Left forelimb (tissue), 1 donor: Measurements from ENCODE around the gene CDH8.
"Not testable (repeated sequence)": the region's sequence is repeated elsewhere in the genome, so short reads cannot be mapped to it uniquely, and the experiment has no call there.

Experiments
- DNase-seq: peaks from one replicate; pipeline ENCODE4 v3.0.0-alpha.2; 2018; ENCODE audit warnings: low spot score

CDH8 gene

GRCh38 chr16:61780161-61780560, 256.1 kb downstream of the CDH8 start:
- DNase-seq = no peak

- DNase-seq = no peak
Observed at GRCh38 chr16:61770301-61770700, 265.9 kb downstream of the CDH8 start.

- DNase-seq = no peak
Observed at GRCh38 chr16:61763991-61764390, 272.2 kb downstream of the CDH8 start.

- DNase-seq = no peak
Observed at GRCh38 chr16:61763013-61763412, 273.2 kb downstream of the CDH8 start.

GRCh38 chr16:61730997-61731396, 305.2 kb downstream of the CDH8 start:
- DNase-seq = no peak

- DNase-seq = no peak
Observed at GRCh38 chr16:61726701-61727100, 309.5 kb downstream of the CDH8 start.

GRCh38 chr16:61726125-61726524, 310.1 kb downstream of the CDH8 start:
- no peak for DNase-seq

- no peak for DNase-seq
Observed at GRCh38 chr16:61721544-61721943, 314.7 kb downstream of the CDH8 start.

GRCh38 chr16:61715393-61715792, 320.8 kb downstream of the CDH8 start:
- DNase-seq = no peak

GRCh38 chr16:61713787-61714186, 322.5 kb downstream of the CDH8 start:
- no peak for DNase-seq

- not testable (repeated sequence) for DNase-seq
Observed at GRCh38 chr16:61699640-61700039, 336.6 kb downstream of the CDH8 start.

GRCh38 chr16:61684541-61684940, 351.7 kb downstream of the CDH8 start:
- DNase-seq = no peak

GRCh38 chr16:61681673-61682072, 354.6 kb downstream of the CDH8 start:
- no peak for DNase-seq

- DNase-seq = no peak
Observed at GRCh38 chr16:61681124-61681523, 355.1 kb downstream of the CDH8 start.

- no peak for DNase-seq
Observed at GRCh38 chr16:61678182-61678581, 358.1 kb downstream of the CDH8 start.

GRCh38 chr16:61677776-61678175, 358.5 kb downstream of the CDH8 start:
- no peak for DNase-seq

- DNase-seq = no peak
Observed at GRCh38 chr16:61676740-61677139, 359.5 kb downstream of the CDH8 start.

- DNase-seq = no peak
Observed at GRCh38 chr16:61671161-61671560, 365.1 kb downstream of the CDH8 start.

- no peak for DNase-seq
Observed at GRCh38 chr16:61665512-61665911, 370.7 kb downstream of the CDH8 start.

- no peak for DNase-seq
Observed at GRCh38 chr16:61659936-61660335, 376.3 kb downstream of the CDH8 start.

- DNase-seq = no peak
Observed at GRCh38 chr16:61654962-61655361, 381.3 kb downstream of the CDH8 start.

- no peak for DNase-seq
Observed at GRCh38 chr16:61653544-61653943, 382.7 kb downstream of the CDH8 start.

- DNase-seq = no peak
Observed at GRCh38 chr16:61645561-61645960, 390.7 kb downstream of the CDH8 start.

GRCh38 chr16:61644736-61645135, 391.5 kb downstream of the CDH8 start:
- DNase-seq = no peak

- DNase-seq = no peak
Observed at GRCh38 chr16:61617219-61617783, 418.9 kb downstream of the CDH8 start.
